ENCODE results near the gene UBA6. TPM values are rescaled to one million over a fixed set of nuclear protein-coding genes. Genes with fewer than 3 reads are reported as not detected.

Gene UBA6
- total and polyA plus RNA-seq, 2 of the 4 experiments (the other 2 are of a cell fraction) = 29.2 to 268 TPM

- Histone ChIP-seq H3K4me3 (ENCODE audit: insufficient read depth, low read depth, low read length) (peak overlapping the region; percentile 86), H3K9ac (ENCODE audit: low read depth, low read length) (0 out of 2 replicates have a peak overlapping the region, but pooled peaks have one; percentile 87), H3K27me3 (ENCODE audit: control insufficient read depth, insufficient read depth, low read length) (no peaks in the 10 kb centered on the region), H2BK20ac (ENCODE audit: low read depth, low read length) (no peak overlapping the region), H4K91ac (ENCODE audit: insufficient read depth, low read depth, low read length) (no peak overlapping the region), H2BK5ac (ENCODE audit: low read depth, low read length, poor library complexity, severe bottlenecking) (no peak overlapping the region), H3K56ac (ENCODE audit: extremely low read depth, insufficient read depth, low read length) (no peak overlapping the region), H3K18ac (ENCODE audit: low read depth, low read length) (no peak overlapping the region), H3K14ac (replicated peaks; ENCODE audit: low read depth, low read length) (no peak overlapping the region), H2AK5ac (ENCODE audit: low read depth, low read length) (no peak overlapping the region), H3K9me3 (ENCODE audit: control insufficient read depth, insufficient read depth, low read length) (no peaks in the 10 kb centered on the region), H3K36me3 (ENCODE audit: control insufficient read depth, insufficient read depth, low read length) (no peaks in the 10 kb centered on the region; the same call in 1 of the 2 replicates), H3K79me1 (ENCODE audit: low read depth in 1 of 2, low read length in 2 of 2) (peaks cover 5 to 35% of the 10 kb centered on the region in 2 experiments), H3K4me2 (ENCODE audit: low read depth, low read length) (peak overlapping the region; percentile 99), H2AK9ac (replicated peaks; ENCODE audit: low read depth, low read length, poor library complexity) (peak overlapping the region; percentile 10), H3K27ac (ENCODE audit: insufficient read depth, low read length) (no peak overlapping the region), H3K9me1 (ENCODE audit: insufficient read depth, low read length) (peaks cover 2% of the 10 kb centered on the region; the same call in 1 of the 2 replicates), H2BK120ac (ENCODE audit: low read depth, low read length) (no peak overlapping the region), H4K20me1 (ENCODE audit: insufficient read depth, low read length) (no peaks in the 10 kb centered on the region), H4K5ac (ENCODE audit: low read depth, low read length) (0 out of 2 replicates have a peak overlapping the region, but pooled peaks have one; percentile 26), H3K4me1 (ENCODE audit: control insufficient read depth, insufficient read depth, low read length) (peaks cover 6% of the 10 kb centered on the region; the same call in 1 of the 2 replicates), H3K23ac (ENCODE audit: low read depth, low read length) (no peak overlapping the region), H2AFZ (replicated peaks; ENCODE audit: low read length, poor library complexity) (no peak overlapping the region), H2BK15ac (ENCODE audit: low read depth, low read length) (no peak overlapping the region), H3K4ac (ENCODE audit: low read depth, low read length) (no peak overlapping the region), H4K8ac (ENCODE audit: low read depth in 2 of 2, low read length in 2 of 2) (peak overlapping the region in 1 of 2 experiments; percentile 14; a peak in 1 of 4 replicates)
- intact Hi-C loops (cut with micrococcal nuclease) = no loop called here
- ChIA-PET POLR2A (ENCODE audit: unreplicated experiment) (no interaction called here), CTCF (no interaction called here)
- in situ Hi-C loops (cut with MboI; ENCODE audit: low sequenced_read_pairs) = no loop called here
- TSS peak; percentile 48 for BruUV-seq (replicated peaks)
- TF ChIP-seq RFX5 (IDR thresholded peaks at IDR 0.05; ENCODE audit: low read depth, low read length) (no peak), RAD21 (IDR thresholded peaks at IDR 0.05; ENCODE audit: low read length) (no peak), USF2 (IDR thresholded peaks at IDR 0.05; ENCODE audit: low read depth, low read length) (no peak), CHD1 (IDR thresholded peaks at IDR 0.05; ENCODE audit: low read depth, low read length) (no peak), ELK1 (IDR thresholded peaks at IDR 0.05; ENCODE audit: borderline replicate concordance, low read depth, low read length) (no peak), BHLHE40 (IDR thresholded peaks at IDR 0.05; ENCODE audit: low read depth, low read length) (no peak), CEBPB (IDR thresholded peaks at IDR 0.05; ENCODE audit: low read depth, low read length) (no peak), NFE2L2 (IDR thresholded peaks at IDR 0.05; ENCODE audit: low read depth, low read length) (no peak), POLR2A (IDR thresholded peaks at IDR 0.05; ENCODE audit: low read depth, low read length) (no peak), CTCF (conservative IDR thresholded peaks at IDR 0.05; ENCODE audit: low read depth, low read length) (no peak), MAFK (IDR thresholded peaks at IDR 0.05; ENCODE audit: low read depth, low read length) (no peak), MAZ (IDR thresholded peaks at IDR 0.05; ENCODE audit: borderline replicate concordance, low read depth, low read length) (no peak), RCOR1 (IDR thresholded peaks at IDR 0.05; ENCODE audit: insufficient replicate concordance, low read length) (no peak)
- WGBS, 2 experiments (ENCODE audit: extremely low coverage in 2 of 2, insufficient read length in 1 of 2) = no CpG with 5 or more reads among the region's 18 CpGs
- ATAC-seq (ENCODE audit: low read depth) = no peak
- DNase-seq = no peak
- dilution Hi-C loops (cut with HindIII; ENCODE audit: low sequenced_read_pairs, unreplicated experiment) = no loop called here
These were observed 1.4 kb downstream of the UBA6 start for GRCh38 chr4:67699603-67700002.
